WTC11 (cell line): ENCODE measurements around the gene COA8. TPM values are rescaled to one million over a fixed set of nuclear protein-coding genes. Genes with fewer than 3 reads are reported as not detected.

ENCODE experiments used
- ATAC-seq: fragments of 200-7000 bp; cut with Tn5 transposase; 2 replicates; pipeline ENCODE4 v1.10.0; 2021; ENCODE audit warnings: mild to moderate bottlenecking, moderate library complexity
- CTCF ChIA-PET: fragments of 300-600 bp; sonication (Branson Sonifier 250); formaldehyde crosslinking; loops from one replicate; lab custom pipeline; 2021; ENCODE audit warnings: antibody characterized with exemption; lab: Charles Lee
- POLR2A ChIA-PET: fragments of 350-600 bp; sonication (Branson Sonifier 250); formaldehyde crosslinking; loops from one replicate; lab custom pipeline; 2021; ENCODE audit warnings: antibody characterized with exemption; lab: Charles Lee
- DNase-seq: peaks from one replicate; pipeline ENCODE4 v3.0.0; 2021; ENCODE audit warnings: low spot score
- H3K27ac Mint-ChIP-seq: 2 replicates; pipeline ENCODE4 v1.8.0; 2021; ENCODE audit warnings: mixed read lengths
- H3K27me3 Mint-ChIP-seq: 2 replicates; pipeline ENCODE4 v1.8.0; 2021; ENCODE audit warnings: low read depth, mild to moderate bottlenecking, moderate library complexity, mixed read lengths
- H3K36me3 Mint-ChIP-seq: 2 replicates; pipeline ENCODE4 v1.8.0; 2021; ENCODE audit warnings: mixed read lengths
- H3K4me1 Mint-ChIP-seq: 2 replicates; pipeline ENCODE4 v1.8.0; 2022; ENCODE audit warnings: mixed read lengths
- H3K4me3 Mint-ChIP-seq: 2 replicates; pipeline ENCODE4 v1.8.0; 2021; ENCODE audit warnings: mild to moderate bottlenecking, moderate library complexity, mixed read lengths
- H3K9me3 Mint-ChIP-seq: 2 replicates; pipeline ENCODE4 v1.8.0; 2021; ENCODE audit warnings: mixed read lengths
- ARID4B ChIP-seq: sonication (generic); formaldehyde crosslinking; IDR thresholded peaks from 2 replicates; pipeline ENCODE4 v1.8.0; 2023; ENCODE audit warnings: missing genetic modification reagents, mild to moderate bottlenecking, borderline replicate concordance
- ATF6 ChIP-seq: sonication (generic); formaldehyde crosslinking; IDR thresholded peaks from 2 replicates; pipeline ENCODE4 v1.8.1; 2023; ENCODE audit warnings: mild to moderate bottlenecking, missing genetic modification reagents
- CDX4 ChIP-seq: fragments of 250-450 bp; sonication (Bioruptor Pico); IDR thresholded peaks from 2 replicates; pipeline ENCODE4 v1.9.0; 2021; ENCODE audit warnings: moderate library complexity, mild to moderate bottlenecking, inconsistent platforms, borderline replicate concordance
- E2F1 ChIP-seq: sonication (generic); formaldehyde crosslinking; IDR thresholded peaks from 2 replicates; pipeline ENCODE4 v1.8.0; 2022; ENCODE audit warnings: mild to moderate bottlenecking, missing genetic modification reagents
- E2F5 ChIP-seq: sonication (generic); formaldehyde crosslinking; IDR thresholded peaks from 2 replicates; pipeline ENCODE4 v1.8.1; 2022; ENCODE audit warnings: mild to moderate bottlenecking, moderate library complexity, missing genetic modification reagents
- ESRRA ChIP-seq: sonication (generic); formaldehyde crosslinking; IDR thresholded peaks from 2 replicates; pipeline ENCODE4 v1.8.1; 2022; ENCODE audit warnings: mild to moderate bottlenecking, missing genetic modification reagents, borderline replicate concordance
- MLX ChIP-seq: sonication (generic); formaldehyde crosslinking; IDR thresholded peaks from 2 replicates; pipeline ENCODE4 v1.8.1; 2023; ENCODE audit warnings: mild to moderate bottlenecking, missing genetic modification reagents, moderate library complexity
- NR3C1 ChIP-seq: sonication (generic); formaldehyde crosslinking; conservative IDR thresholded peaks from 2 replicates; pipeline ENCODE4 v1.8.1; 2023; ENCODE audit warnings: low read depth, mild to moderate bottlenecking, missing genetic modification reagents
- OVOL2 ChIP-seq: fragments of 250-450 bp; sonication (Bioruptor Pico); IDR thresholded peaks from 2 replicates; pipeline ENCODE4 v1.9.0; 2021; ENCODE audit warnings: mild to moderate bottlenecking, borderline replicate concordance
- PRDM15 ChIP-seq: sonication (generic); formaldehyde crosslinking; IDR thresholded peaks from 2 replicates; pipeline ENCODE4 v1.8.0; 2022; ENCODE audit warnings: missing genetic modification reagents
- PRRX2 ChIP-seq: fragments of 250-450 bp; sonication (Bioruptor Pico); IDR thresholded peaks from 2 replicates; pipeline ENCODE4 v1.8.0; 2021; ENCODE audit warnings: mild to moderate bottlenecking
- RELA ChIP-seq: sonication (generic); formaldehyde crosslinking; IDR thresholded peaks from 2 replicates; pipeline ENCODE4 v1.8.1; 2022; ENCODE audit warnings: missing genetic modification reagents, mild to moderate bottlenecking, borderline replicate concordance
- ZNF138 ChIP-seq: sonication (generic); formaldehyde crosslinking; conservative IDR thresholded peaks from 2 replicates; pipeline ENCODE4 v1.8.1; 2022; ENCODE audit warnings: mild to moderate bottlenecking, moderate library complexity, missing genetic modification reagents
- ZNF232 ChIP-seq: sonication (generic); formaldehyde crosslinking; IDR thresholded peaks from 2 replicates; pipeline ENCODE4 v1.8.0; 2022; ENCODE audit warnings: mild to moderate bottlenecking, missing genetic modification reagents
- ZNF317 ChIP-seq: sonication (generic); formaldehyde crosslinking; IDR thresholded peaks from 2 replicates; pipeline ENCODE4 v1.8.1; 2023; ENCODE audit warnings: low read depth, mild to moderate bottlenecking, moderate library complexity, missing genetic modification reagents, borderline replicate concordance
- ZNF416 ChIP-seq: fragments of 250-450 bp; sonication (Bioruptor Pico); IDR thresholded peaks from 2 replicates; pipeline ENCODE4 v1.9.0; 2021; ENCODE audit warnings: mild to moderate bottlenecking, inconsistent platforms
- ZNF512 ChIP-seq: sonication (generic); formaldehyde crosslinking; IDR thresholded peaks from 2 replicates; pipeline ENCODE4 v1.8.1; 2022; ENCODE audit warnings: missing genetic modification reagents, borderline replicate concordance
- total RNA-seq: library from RNA; stranded (reverse); gene quantifications from 3 replicates; pipeline ENCODE4 v1.2.3, GENCODE V29; 2021

The COA8 gene
- total RNA-seq, 1 experiment from 2014 or later, result 36.4 TPM

- Mint-ChIP-seq H3K27me3 (no peaks in the 10 kb centered on the region), H3K4me3 (no peak overlapping the region), H3K9me3 (peaks cover 3% of the 10 kb centered on the region), H3K27ac (no peak overlapping the region), H3K36me3 (peaks cover 21% of the 10 kb centered on the region), H3K4me1 (no peaks in the 10 kb centered on the region)
- POLR2A ChIA-PET, result no interaction called here
- ATAC-seq (no peak), DNase-seq (no peak)
- CTCF ChIA-PET, result no interaction called here
- TF ChIP-seq ZNF512 (CRISPR knock-in tag) (no peak), E2F1 (CRISPR knock-in tag) (no peak), ZNF317 (no peak), ARID4B (no peak), RELA (CRISPR knock-in tag) (no peak), ZNF138 (CRISPR knock-in tag) (no peak), MLX (CRISPR knock-in tag) (no peak), PRDM15 (CRISPR knock-in tag) (no peak), OVOL2 (CRISPR knock-in tag) (no peak), CDX4 (CRISPR knock-in tag) (no peak), ZNF232 (CRISPR knock-in tag) (no peak), ZNF416 (CRISPR knock-in tag) (no peak), ATF6 (CRISPR knock-in tag) (no peak), PRRX2 (CRISPR knock-in tag) (no peak), E2F5 (CRISPR knock-in tag) (no peak), NR3C1 (CRISPR knock-in tag) (no peak), ESRRA (CRISPR knock-in tag) (no peak)
Measured at GRCh38 chr14:103581206-103581605, 18.4 kb downstream of the COA8 start.
